Measurements from ENCODE around the gene AP1S1. TPM values are rescaled to one million over a fixed set of nuclear protein-coding genes. Genes with fewer than 3 reads are reported as not detected.

Gene AP1S1
- total and polyA plus RNA-seq, 2 of the 13 experiments (the other 11 are each of a cell fraction or from before 2014, with no cell fraction given) = 57.5 to 68.1 TPM

DNA sequence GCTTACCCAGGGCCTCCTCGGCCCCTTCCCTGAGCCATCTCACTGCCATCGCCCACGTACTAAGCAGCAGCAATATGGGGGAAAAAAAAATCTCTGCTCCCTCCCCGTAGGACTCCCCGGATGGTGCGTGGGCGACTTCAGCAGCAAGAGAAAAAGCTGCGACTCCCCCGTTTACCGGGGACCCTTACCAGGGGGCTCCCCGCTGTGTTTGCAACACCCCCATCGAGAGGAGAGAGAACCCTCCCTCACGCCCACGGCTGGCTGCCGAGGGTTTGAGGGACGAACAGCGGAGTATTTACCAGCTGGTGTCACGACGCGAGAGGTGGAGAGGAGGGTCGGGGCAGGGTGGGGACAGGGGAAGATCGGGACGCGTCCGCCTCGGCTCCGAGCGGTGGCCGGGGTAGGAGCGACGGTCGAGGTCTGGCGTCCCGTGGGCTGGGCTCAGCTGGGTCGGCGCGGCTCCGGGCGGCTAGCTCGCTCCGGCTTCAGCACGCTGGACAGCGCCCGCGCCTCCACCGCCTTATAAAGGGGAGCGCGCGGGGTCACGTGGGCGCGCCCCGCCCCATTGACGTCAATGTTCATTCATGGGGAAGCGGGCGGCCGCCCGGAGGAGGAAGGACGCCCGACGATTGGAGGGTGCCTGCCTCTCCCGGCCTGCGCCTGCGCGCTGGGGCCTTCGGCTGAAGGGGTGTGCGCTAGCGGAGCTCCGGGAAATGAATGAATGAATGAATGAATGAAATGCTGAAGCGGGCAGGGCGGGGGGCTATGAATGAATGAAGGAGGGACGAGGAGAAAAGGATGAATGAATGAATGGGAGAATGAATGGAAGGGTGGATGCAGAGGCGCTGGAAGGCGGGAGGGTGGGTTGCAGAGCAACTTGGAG lies 11.0 kb downstream of the AP1S1 start, which contains the start of gene VGF (continued):
- peak; percentile 84; the same call in 1 of the 2 replicates for TF ChIP-seq ZBTB1 (CRISPR knock-in tag; IDR thresholded peaks at IDR 0.05; ENCODE audit: borderline replicate concordance)
- TF ChIP-seq RAD21 (CRISPR knock-in tag; IDR thresholded peaks at IDR 0.05) = peak; percentile 47
- no peak for TF ChIP-seq ZNF562 (CRISPR knock-in tag; IDR thresholded peaks at IDR 0.05; ENCODE audit: borderline replicate concordance)
- TF ChIP-seq KMT2A (CRISPR knock-in tag; IDR thresholded peaks at IDR 0.05) = peak; percentile 54; the same call in 1 of the 2 replicates
- TF ChIP-seq, protein P1, sequence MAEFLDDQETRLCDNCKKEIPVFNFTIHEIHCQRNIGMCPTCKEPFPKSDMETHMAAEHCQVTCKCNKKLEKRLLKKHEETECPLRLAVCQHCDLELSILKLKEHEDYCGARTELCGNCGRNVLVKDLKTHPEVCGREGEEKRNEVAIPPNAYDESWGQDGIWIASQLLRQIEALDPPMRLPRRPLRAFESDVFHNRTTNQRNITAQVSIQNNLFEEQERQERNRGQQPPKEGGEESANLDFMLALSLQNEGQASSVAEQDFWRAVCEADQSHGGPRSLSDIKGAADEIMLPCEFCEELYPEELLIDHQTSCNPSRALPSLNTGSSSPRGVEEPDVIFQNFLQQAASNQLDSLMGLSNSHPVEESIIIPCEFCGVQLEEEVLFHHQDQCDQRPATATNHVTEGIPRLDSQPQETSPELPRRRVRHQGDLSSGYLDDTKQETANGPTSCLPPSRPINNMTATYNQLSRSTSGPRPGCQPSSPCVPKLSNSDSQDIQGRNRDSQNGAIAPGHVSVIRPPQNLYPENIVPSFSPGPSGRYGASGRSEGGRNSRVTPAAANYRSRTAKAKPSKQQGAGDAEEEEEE (CRISPR knock-in tag; IDR thresholded peaks at IDR 0.05; ENCODE audit: borderline replicate concordance) = peak; percentile 87; the same call in 1 of the 2 replicates
- TF ChIP-seq ETV6 (CRISPR knock-in tag; conservative IDR thresholded peaks at IDR 0.05) = peak; percentile 99
- peak; percentile 99 for TF ChIP-seq ZNF274 (CRISPR knock-in tag; IDR thresholded peaks at IDR 0.05)
- TF ChIP-seq ZBTB38 (CRISPR knock-in tag; IDR thresholded peaks at IDR 0.05) = peak; percentile 92
- peak; percentile 93; the same call in 1 of the 2 replicates for TF ChIP-seq ZNF337 (CRISPR knock-in tag; IDR thresholded peaks at IDR 0.05; ENCODE audit: borderline replicate concordance, low read depth)
- TF ChIP-seq, protein P2, sequence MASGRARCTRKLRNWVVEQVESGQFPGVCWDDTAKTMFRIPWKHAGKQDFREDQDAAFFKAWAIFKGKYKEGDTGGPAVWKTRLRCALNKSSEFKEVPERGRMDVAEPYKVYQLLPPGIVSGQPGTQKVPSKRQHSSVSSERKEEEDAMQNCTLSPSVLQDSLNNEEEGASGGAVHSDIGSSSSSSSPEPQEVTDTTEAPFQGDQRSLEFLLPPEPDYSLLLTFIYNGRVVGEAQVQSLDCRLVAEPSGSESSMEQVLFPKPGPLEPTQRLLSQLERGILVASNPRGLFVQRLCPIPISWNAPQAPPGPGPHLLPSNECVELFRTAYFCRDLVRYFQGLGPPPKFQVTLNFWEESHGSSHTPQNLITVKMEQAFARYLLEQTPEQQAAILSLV (CRISPR knock-in tag; IDR thresholded peaks at IDR 0.05; ENCODE audit: borderline replicate concordance) = peak; percentile 100
- 0 out of 2 replicates have a peak, but pooled peaks have one; percentile 83 for TF ChIP-seq ZNF720 (CRISPR knock-in tag; IDR thresholded peaks at IDR 0.05)
- TF ChIP-seq ZNF792 (CRISPR knock-in tag; IDR thresholded peaks at IDR 0.05) = peak; percentile 99
- TF ChIP-seq TMF1 (CRISPR knock-in tag; IDR thresholded peaks at IDR 0.05; ENCODE audit: low read depth) = peak; percentile 99
- TF ChIP-seq, protein P3, sequence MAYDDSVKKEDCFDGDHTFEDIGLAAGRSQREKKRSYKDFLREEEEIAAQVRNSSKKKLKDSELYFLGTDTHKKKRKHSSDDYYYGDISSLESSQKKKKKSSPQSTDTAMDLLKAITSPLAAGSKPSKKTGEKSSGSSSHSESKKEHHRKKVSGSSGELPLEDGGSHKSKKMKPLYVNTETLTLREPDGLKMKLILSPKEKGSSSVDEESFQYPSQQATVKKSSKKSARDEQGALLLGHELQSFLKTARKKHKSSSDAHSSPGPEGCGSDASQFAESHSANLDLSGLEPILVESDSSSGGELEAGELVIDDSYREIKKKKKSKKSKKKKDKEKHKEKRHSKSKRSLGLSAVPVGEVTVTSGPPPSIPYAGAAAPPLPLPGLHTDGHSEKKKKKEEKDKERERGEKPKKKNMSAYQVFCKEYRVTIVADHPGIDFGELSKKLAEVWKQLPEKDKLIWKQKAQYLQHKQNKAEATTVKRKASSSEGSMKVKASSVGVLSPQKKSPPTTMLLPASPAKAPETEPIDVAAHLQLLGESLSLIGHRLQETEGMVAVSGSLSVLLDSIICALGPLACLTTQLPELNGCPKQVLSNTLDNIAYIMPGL (CRISPR knock-in tag; IDR thresholded peaks at IDR 0.05; ENCODE audit: borderline replicate concordance in 1 of 2, low read depth in 1 of 2) = peak in 1 of 2 experiments; percentile 79; a peak in 1 of 4 replicates
- peak; percentile 64; the same call in 1 of the 2 replicates for TF ChIP-seq RNF2 (conservative IDR thresholded peaks at IDR 0.05; ENCODE audit: low read depth)
- TF ChIP-seq ZNF496 (CRISPR knock-in tag; IDR thresholded peaks at IDR 0.05; ENCODE audit: insufficient replicate concordance) = no peak
- peak; percentile 99 for TF ChIP-seq ZNF331 (CRISPR knock-in tag; IDR thresholded peaks at IDR 0.05)
- TF ChIP-seq PPARG (CRISPR knock-in tag; conservative IDR thresholded peaks at IDR 0.05) = peak; percentile 89
- TF ChIP-seq SP5 (CRISPR knock-in tag; IDR thresholded peaks at IDR 0.05; ENCODE audit: borderline replicate concordance, low read depth) = peak; percentile 78
- 0 out of 2 replicates have a peak, but pooled peaks have one; percentile 19 for TF ChIP-seq HHEX (CRISPR knock-in tag; IDR thresholded peaks at IDR 0.05)
- TF ChIP-seq MAFG (CRISPR knock-in tag; IDR thresholded peaks at IDR 0.05) = no peak
- TF ChIP-seq DNMT1 (CRISPR knock-in tag; IDR thresholded peaks at IDR 0.05) = peak; percentile 96
- TF ChIP-seq, protein P4, sequence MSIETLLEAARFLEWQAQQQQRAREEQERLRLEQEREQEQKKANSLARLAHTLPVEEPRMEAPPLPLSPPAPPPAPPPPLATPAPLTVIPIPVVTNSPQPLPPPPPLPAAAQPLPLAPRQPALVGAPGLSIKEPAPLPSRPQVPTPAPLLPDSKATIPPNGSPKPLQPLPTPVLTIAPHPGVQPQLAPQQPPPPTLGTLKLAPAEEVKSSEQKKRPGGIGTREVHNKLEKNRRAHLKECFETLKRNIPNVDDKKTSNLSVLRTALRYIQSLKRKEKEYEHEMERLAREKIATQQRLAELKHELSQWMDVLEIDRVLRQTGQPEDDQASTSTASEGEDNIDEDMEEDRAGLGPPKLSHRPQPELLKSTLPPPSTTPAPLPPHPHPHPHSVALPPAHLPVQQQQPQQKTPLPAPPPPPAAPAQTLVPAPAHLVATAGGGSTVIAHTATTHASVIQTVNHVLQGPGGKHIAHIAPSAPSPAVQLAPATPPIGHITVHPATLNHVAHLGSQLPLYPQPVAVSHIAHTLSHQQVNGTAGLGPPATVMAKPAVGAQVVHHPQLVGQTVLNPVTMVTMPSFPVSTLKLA (IDR thresholded peaks at IDR 0.05) = peak; percentile 72
- peak; percentile 99 for TF ChIP-seq ZNF773 (CRISPR knock-in tag; IDR thresholded peaks at IDR 0.05; ENCODE audit: borderline replicate concordance)
- TF ChIP-seq MIXL1 (CRISPR knock-in tag; IDR thresholded peaks at IDR 0.05) = peak; percentile 94

Data from HepG2 (cell line).